Neural progenitor cell (in vitro differentiated cells): ENCODE results near the gene ZNF366.

ENCODE experiments used
- CTCF ChIP-seq: fragments of 200-600 bp; sonication (generic); IDR thresholded peaks from 2 replicates; pipeline ENCODE4 v1.5.1; 2017; ENCODE audit warnings: antibody characterized with exemption, mild to moderate bottlenecking
- EZH2 ChIP-seq: fragments of 200-600 bp; sonication (generic); IDR thresholded peaks from 2 replicates; pipeline ENCODE4 v1.6.1; 2017; ENCODE audit warnings: antibody characterized with exemption, mild to moderate bottlenecking, moderate library complexity
- EZH2phosphoT487 ChIP-seq: fragments of 200-600 bp; sonication (generic); IDR thresholded peaks from 2 replicates; pipeline ENCODE4 v1.6.1; 2017; ENCODE audit warnings: antibody characterized with exemption

DNA sequence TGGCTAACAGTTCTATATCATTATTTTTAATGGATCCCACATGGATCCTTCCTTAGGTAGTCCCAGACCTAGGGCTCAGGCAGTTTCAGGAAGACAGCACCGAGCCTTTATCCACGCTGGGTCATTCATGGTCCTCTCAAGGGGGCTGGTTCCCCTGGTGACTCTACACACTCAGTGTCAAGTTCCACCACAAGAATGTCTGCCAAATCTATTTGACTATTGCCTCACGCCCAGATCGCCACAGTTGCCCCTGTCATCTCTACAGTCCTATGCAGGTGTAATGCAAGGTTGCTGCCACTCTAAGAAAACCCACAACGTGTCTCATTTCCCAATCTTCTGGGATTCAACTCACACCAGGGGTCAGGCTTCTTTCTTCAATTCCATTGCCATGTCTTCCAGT, 8.0 kb upstream of the ZNF366 start:
- TF ChIP-seq EZH2 (no peak), CTCF (no peak), EZH2phosphoT487 (no peak)
